RWPE2 (cell line): ENCODE data around the gene GNL1.

Experiments used
- ATAC-seq: fragments of 200-7000 bp; cut with Tn5 transposase; 3 replicates; pipeline ENCODE4 v1.9.1; 2021; ENCODE audit warnings: low read depth
- DNase-seq: peaks from one replicate; pipeline ENCODE4 v3.0.0-alpha.2; 2020; ENCODE audit warnings: low spot score
- H3K27ac ChIP-seq: fragments of 450-650 bp; 2 replicates; pipeline ENCODE4 v1.5.1; 2017; ENCODE audit warnings: mild to moderate bottlenecking; ENCODE audit not compliant: poor library complexity, severe bottlenecking
- H3K27me3 ChIP-seq: fragments of 250-450 bp; sonication (Bioruptor Pico); 2 replicates; pipeline ENCODE4 v1.5.1; 2021; ENCODE audit warnings: mild to moderate bottlenecking, moderate library complexity; ENCODE audit not compliant: insufficient read depth, poor library complexity, severe bottlenecking
- H3K36me3 ChIP-seq: fragments of 250-450 bp; sonication (Bioruptor Pico); 2 replicates; pipeline ENCODE4 v1.5.1; 2020; ENCODE audit warnings: low read depth, mild to moderate bottlenecking, moderate library complexity
- H3K4me1 ChIP-seq: fragments of 250-450 bp; sonication (Bioruptor Pico); 2 replicates; pipeline ENCODE4 v1.5.1; 2021; ENCODE audit warnings: mild to moderate bottlenecking, moderate library complexity; ENCODE audit not compliant: insufficient read depth, poor library complexity, severe bottlenecking
- H3K4me3 ChIP-seq: fragments of 250-450 bp; sonication (Bioruptor Pico); 2 replicates; pipeline ENCODE4 v1.5.1; 2021; ENCODE audit warnings: mild to moderate bottlenecking, moderate library complexity; ENCODE audit not compliant: severe bottlenecking
- H3K9me3 ChIP-seq: fragments of 250-450 bp; sonication (Bioruptor Pico); 2 replicates; pipeline ENCODE4 v1.5.1; 2021; ENCODE audit warnings: mild to moderate bottlenecking, moderate library complexity; ENCODE audit not compliant: severe bottlenecking
- TF ChIP-seq, protein P1 (sequence below): fragments of 450-650 bp; IDR thresholded peaks from one replicate; pipeline ENCODE4 v1.5.1; 2017; ENCODE audit warnings: mild to moderate bottlenecking, moderate library complexity; ENCODE audit not compliant: poor library complexity, severe bottlenecking

The GNL1 gene

DNA sequence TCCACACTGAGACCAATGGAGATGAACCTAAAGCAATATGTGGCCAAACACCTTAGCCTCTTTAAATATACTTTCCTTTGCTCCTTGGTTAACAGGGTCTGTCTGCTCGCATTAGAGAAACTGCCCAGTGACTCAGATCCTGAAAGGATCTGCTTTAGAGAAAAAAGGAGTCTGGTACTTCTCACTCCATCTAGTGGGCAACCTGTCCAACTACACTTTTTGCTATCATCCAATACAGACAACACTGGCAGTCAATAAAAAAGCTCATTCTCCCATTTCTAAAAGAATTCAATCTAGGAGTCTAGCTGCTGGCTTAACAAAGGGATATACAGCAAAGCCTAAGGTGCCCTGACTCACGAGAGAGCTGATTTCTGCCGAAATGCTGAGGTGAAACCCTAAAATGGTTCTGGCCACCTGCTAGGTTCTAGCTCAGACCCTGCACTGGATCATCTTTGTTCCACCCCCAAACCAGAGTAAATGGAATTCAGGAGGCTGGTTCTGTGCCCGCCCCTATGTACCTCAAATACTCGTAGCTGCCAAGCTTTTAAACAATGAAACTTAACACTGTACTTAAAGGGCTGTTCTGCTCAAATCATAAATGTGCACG, 11.5 kb downstream of the GNL1 start:
- Histone ChIP-seq H3K27me3 (no peaks in the 10 kb centered on the region), H3K4me3 (no peak overlapping the region), H3K4me1 (no peaks in the 10 kb centered on the region), H3K36me3 (peaks cover 28% of the 10 kb centered on the region), H3K9me3 (no peaks in the 10 kb centered on the region), H3K27ac (no peak overlapping the region)
- TF ChIP-seq, protein P1, sequence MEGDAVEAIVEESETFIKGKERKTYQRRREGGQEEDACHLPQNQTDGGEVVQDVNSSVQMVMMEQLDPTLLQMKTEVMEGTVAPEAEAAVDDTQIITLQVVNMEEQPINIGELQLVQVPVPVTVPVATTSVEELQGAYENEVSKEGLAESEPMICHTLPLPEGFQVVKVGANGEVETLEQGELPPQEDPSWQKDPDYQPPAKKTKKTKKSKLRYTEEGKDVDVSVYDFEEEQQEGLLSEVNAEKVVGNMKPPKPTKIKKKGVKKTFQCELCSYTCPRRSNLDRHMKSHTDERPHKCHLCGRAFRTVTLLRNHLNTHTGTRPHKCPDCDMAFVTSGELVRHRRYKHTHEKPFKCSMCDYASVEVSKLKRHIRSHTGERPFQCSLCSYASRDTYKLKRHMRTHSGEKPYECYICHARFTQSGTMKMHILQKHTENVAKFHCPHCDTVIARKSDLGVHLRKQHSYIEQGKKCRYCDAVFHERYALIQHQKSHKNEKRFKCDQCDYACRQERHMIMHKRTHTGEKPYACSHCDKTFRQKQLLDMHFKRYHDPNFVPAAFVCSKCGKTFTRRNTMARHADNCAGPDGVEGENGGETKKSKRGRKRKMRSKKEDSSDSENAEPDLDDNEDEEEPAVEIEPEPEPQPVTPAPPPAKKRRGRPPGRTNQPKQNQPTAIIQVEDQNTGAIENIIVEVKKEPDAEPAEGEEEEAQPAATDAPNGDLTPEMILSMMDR, result peak; percentile 87
- peak; percentile 86 for ATAC-seq
- no peak for DNase-seq

DNA sequence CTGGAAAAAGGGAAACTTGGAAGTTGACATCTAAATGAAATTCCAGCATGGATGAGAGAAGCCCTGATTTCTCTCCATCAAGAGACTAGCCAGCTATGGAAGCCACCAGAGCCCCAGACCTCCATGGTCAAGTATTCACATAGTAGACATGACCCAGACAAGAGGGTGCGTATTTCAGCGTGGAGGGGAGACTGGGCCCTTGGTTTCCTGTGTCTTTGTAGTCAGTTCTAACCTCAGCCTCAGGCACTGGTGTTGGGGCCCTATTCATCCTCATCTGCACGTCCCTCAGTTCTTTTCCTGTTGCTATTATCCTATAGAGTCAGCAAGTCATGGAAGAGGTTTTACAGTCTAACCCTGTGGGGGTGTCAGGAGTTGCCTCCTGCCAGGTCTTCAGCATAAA, 12.5 kb downstream of the GNL1 start:
- ATAC-seq, result no peak
- Histone ChIP-seq H3K36me3 (peaks cover 22% of the 10 kb centered on the region), H3K4me3 (no peak overlapping the region), H3K9me3 (no peaks in the 10 kb centered on the region), H3K27me3 (no peaks in the 10 kb centered on the region), H3K4me1 (no peaks in the 10 kb centered on the region), H3K27ac (no peak overlapping the region)
- TF ChIP-seq, protein P1, result no peak
- no peak for DNase-seq

DNA sequence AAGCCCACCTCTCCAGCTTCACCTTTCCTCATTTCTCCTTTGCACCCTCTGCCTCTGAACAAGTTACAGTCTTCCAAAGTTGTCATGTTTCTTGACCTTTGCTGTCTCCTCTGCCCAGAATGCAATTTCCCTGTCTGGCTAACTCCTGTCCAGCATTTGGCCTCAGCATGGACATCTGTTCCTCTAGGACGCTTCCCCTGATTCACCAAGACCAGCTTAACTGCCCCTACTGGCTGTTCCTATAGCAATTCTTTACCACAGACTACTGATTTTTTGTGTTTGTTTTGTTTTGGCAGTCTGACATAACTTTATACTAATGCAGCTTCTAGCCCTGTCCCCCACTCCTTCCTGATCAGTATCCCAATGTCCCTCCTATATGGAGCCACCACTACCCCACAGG, 13.4 kb downstream of the GNL1 start:
- Histone ChIP-seq H3K9me3 (no peaks in the 10 kb centered on the region), H3K27ac (no peak overlapping the region), H3K4me3 (no peak overlapping the region), H3K36me3 (peaks cover 15% of the 10 kb centered on the region), H3K27me3 (no peaks in the 10 kb centered on the region), H3K4me1 (no peaks in the 10 kb centered on the region)
- no peak for ATAC-seq
- DNase-seq, result no peak
- TF ChIP-seq, protein P1, result no peak

DNA sequence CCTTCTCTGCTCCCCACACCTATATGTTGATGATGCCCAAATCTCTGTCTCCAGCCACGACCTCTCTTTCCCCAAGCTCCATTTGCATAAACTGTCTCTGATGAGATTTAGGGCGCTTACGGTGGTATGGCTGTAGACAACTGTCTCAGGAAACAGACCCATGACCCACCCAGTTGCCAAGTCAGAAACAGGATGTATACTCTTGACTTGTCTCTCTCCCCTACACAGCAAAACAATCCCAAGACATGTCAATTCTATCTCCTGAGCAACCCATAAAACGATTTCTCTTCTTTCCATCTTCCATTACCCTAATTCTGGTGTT, 13.9 kb downstream of the GNL1 start:
- H3K36me3 ChIP-seq, result peaks cover 10% of the 10 kb centered on the region
- no peak overlapping the region for H3K27ac ChIP-seq
- no peaks in the 10 kb centered on the region for H3K4me1 ChIP-seq
- TF ChIP-seq, protein P1, result no peak
- H3K4me3 ChIP-seq, result no peak overlapping the region
- H3K9me3 ChIP-seq, result no peaks in the 10 kb centered on the region
- no peaks in the 10 kb centered on the region for H3K27me3 ChIP-seq
- no peak for DNase-seq
- ATAC-seq, result no peak

DNA sequence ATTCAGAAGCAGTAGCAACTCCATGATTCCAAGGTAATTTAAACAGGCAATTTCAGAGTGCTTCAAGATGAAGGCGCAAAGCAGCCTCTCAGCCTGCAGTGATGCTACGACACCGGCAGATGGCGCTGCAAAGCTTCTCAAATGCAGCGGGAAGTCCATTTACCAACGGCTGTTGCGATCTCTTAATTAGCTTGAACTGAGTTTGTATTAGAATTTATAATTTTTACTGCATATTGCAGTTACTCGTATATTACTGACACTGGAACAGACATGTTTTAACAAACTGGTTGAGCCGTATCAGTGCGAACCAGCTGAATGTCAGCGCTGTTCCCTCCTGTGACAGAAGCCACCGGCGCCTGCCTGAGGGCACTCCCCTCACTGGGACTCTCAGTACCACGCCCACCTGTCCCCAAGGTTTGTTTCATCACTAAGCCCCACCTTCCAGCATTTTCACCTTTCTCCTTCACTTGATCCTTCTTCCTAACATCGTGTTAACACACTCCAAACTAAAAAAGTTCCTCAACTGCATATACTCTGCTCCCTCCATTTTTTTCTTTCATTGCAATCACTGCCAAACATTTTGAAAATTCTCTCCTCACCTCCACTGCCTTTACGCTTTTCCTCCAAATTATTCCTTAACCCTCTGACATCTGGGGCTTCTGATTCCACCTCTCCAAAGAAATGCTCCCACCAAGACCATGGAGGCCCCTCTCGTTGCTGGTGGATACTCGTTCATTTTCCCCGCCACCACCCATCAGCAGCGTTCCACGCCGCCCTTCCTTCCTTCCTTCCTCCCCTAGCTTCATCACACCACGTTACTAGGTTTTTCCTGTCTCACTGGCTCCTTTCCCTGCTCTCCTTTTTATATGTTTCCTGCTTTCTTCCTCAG, 14.5 kb downstream of the GNL1 start:
- H3K27ac ChIP-seq, result no peak overlapping the region
- ATAC-seq (peak; percentile 46), DNase-seq (no peak)
- no peaks in the 10 kb centered on the region for H3K9me3 ChIP-seq
- peaks cover 7% of the 10 kb centered on the region; the same call in 1 of the 2 replicates for H3K36me3 ChIP-seq
- H3K4me1 ChIP-seq, result no peaks in the 10 kb centered on the region
- TF ChIP-seq, protein P1, result peak; percentile 98
- H3K4me3 ChIP-seq, result no peak overlapping the region
- H3K27me3 ChIP-seq, result no peaks in the 10 kb centered on the region
